GM12878 (cell line): ENCODE results near the gene METTL17. TPM values are rescaled to one million over a fixed set of nuclear protein-coding genes. Genes with fewer than 3 reads are reported as not detected.

Experiments
- ATAC-seq: fragments of 200-7000 bp; cut with Tn5 transposase; 3 replicates; pipeline ENCODE4 v1.9.1; 2020; ENCODE audit warnings: mild to moderate bottlenecking, moderate library complexity
- BruUV-seq: library from RNA; stranded (reverse); fragments of 400-500 nt; replicated peaks from 2 replicates; lab custom pipeline; 2021; lab: Mats Ljungman, UMichigan
- CTCF ChIA-PET: fragments of 300-600 bp; sonication (Branson Sonifier 250); formaldehyde crosslinking; extraction: SDS; loops from one replicate; lab custom pipeline; 2021; ENCODE audit warnings: inconsistent platforms; lab: Yijun Ruan, JAX
- POLR2A ChIA-PET: fragments of 350-600 bp; formaldehyde crosslinking; extraction: SDS; loops from one replicate; lab custom pipeline; 2021; ENCODE audit warnings: inconsistent platforms; lab: Charles Lee
- RAD21 ChIA-PET: fragments of 300-600 bp; sonication (Branson Sonifier 250); formaldehyde crosslinking; loops from one replicate; lab custom pipeline; 2023; ENCODE audit warnings: antibody characterized with exemption; ENCODE audit not compliant: unreplicated experiment; lab: Charles Lee
- SMC1A ChIA-PET: fragments of 300-600 bp; sonication (Branson Sonifier 250); formaldehyde crosslinking; loops from one replicate; lab custom pipeline; 2023; ENCODE audit not compliant: unreplicated experiment, uncharacterized antibody; lab: Charles Lee
- DNase-seq: peaks from one replicate; pipeline ENCODE4 v3.0.0-alpha.2; 2011; ENCODE audit warnings: low read depth, low spot score
- FAIRE-seq: peaks from 3 replicates; lab custom pipeline; 2011; peaks lifted over from hg19 to GRCh38; lab: Jason Lieb, UNC
- H2AFZ ChIP-seq: 2 replicates; pipeline ENCODE4 v1.6.0; 2011; ENCODE audit warnings: low read depth, low read length, control low read depth; ENCODE audit not compliant: control insufficient read depth
- H3K27ac ChIP-seq: 2 replicates; pipeline ENCODE4 v1.5.1; 2011; ENCODE audit warnings: control low read depth; ENCODE audit not compliant: control insufficient read depth, insufficient read depth
- H3K27me3 ChIP-seq, 2 experiments: replicated peaks in 1 of 2; 2 replicates each; pipeline versions ENCODE4 v1.6.0 to v1.6.1; 2011; ENCODE audit warnings: low read length in 1 of 2; ENCODE audit not compliant: control insufficient read depth in 2 of 2, insufficient read depth in 2 of 2
- H3K36me3 ChIP-seq, 2 experiments: 2 replicates each; pipeline ENCODE4 v1.5.1; 2011; ENCODE audit warnings: low read length in 1 of 2; ENCODE audit not compliant: control insufficient read depth in 2 of 2, insufficient read depth in 2 of 2
- H3K4me1 ChIP-seq: 2 replicates; pipeline ENCODE4 v1.6.1; 2011; ENCODE audit warnings: mild to moderate bottlenecking, low read length, moderate library complexity, mixed read lengths; ENCODE audit not compliant: control insufficient read depth, insufficient read depth
- H3K4me2 ChIP-seq: 2 replicates; pipeline ENCODE4 v1.6.0; 2011; ENCODE audit warnings: control low read depth; ENCODE audit not compliant: control insufficient read depth, insufficient read depth
- H3K4me3 ChIP-seq: fragments of 200-600 bp; sonication (generic); 2 replicates; pipeline ENCODE4 v1.5.1; 2016
- H3K79me2 ChIP-seq: 2 replicates; pipeline ENCODE4 v1.6.0; 2011; ENCODE audit warnings: low read length; ENCODE audit not compliant: control insufficient read depth, insufficient read depth
- H3K9ac ChIP-seq: 2 replicates; pipeline ENCODE4 v1.8.0; 2011; ENCODE audit warnings: low read length, control low read depth, mixed read lengths; ENCODE audit not compliant: control insufficient read depth, insufficient read depth
- H3K9me3 ChIP-seq: replicated peaks from 3 replicates; pipeline ENCODE4 v1.5.1; 2011; ENCODE audit warnings: mild to moderate bottlenecking, low read length; ENCODE audit not compliant: control insufficient read depth, insufficient read depth
- H4K20me1 ChIP-seq: 2 replicates; pipeline ENCODE4 v1.6.0; 2011; ENCODE audit not compliant: control insufficient read depth, insufficient read depth
- IRF4 ChIP-seq: IDR thresholded peaks from 2 replicates; pipeline ENCODE4 v1.6.1; 2011; ENCODE audit warnings: low read depth, low read length
- NFIC ChIP-seq: IDR thresholded peaks from 2 replicates; pipeline ENCODE4 v1.6.1; 2012; ENCODE audit warnings: low read depth, mild to moderate bottlenecking, inconsistent platforms, low read length, moderate library complexity
- PBX3 ChIP-seq: IDR thresholded peaks from 2 replicates; pipeline ENCODE4 v1.6.1; 2011; ENCODE audit warnings: mild to moderate bottlenecking, low read depth, low read length, moderate library complexity; ENCODE audit not compliant: insufficient replicate concordance
- WGBS: methylation state at CpG from one replicate; pipeline ENCODE4 v1.1.6; 2016; ENCODE audit warnings: low lambda C conversion rate; ENCODE audit not compliant: insufficient replicate concordance, insufficient coverage; ENCODE audit errors: missing lambda C conversion rate; 5-methylcytosine and 5-hydroxymethylcytosine counted together
- in situ Hi-C: fragments of 300-500 bp; cut with MboI; formaldehyde crosslinking; loops from 9 replicates; pipeline ENCODE4 v1.14.3; 2018; ENCODE audit warnings: mixed read lengths
- intact Hi-C: fragments of 100-400 bp; cut with micrococcal nuclease; formaldehyde crosslinking; loops from one replicate; pipeline ENCODE4 v1.14.2; 2022; ENCODE audit not compliant: unreplicated experiment
- polyA plus RNA-seq, 11 experiments: library from polyadenylated mRNA; depleted of rRNA in 4 of 11; unstranded in 6 of 11; stranded (reverse) in 5 of 11; fragments of >200 nt; fragmentation: Nextera tagmentation in 4 of 11; fragmentation: Illumina TruSeq in 1 of 11; extraction: Ambion mirVana in 4 of 11; extraction: Trizol in 1 of 11; gene quantifications; 1 replicate in 1 of 11; 2 replicates in 10 of 11; pipeline versions ENCODE4 v1.2.1 to v1.2.3, GENCODE V29; 2011 to 2016; ENCODE audit warnings: inconsistent platforms in 2 of 11, missing spikeins in 2 of 11, low read depth in 1 of 11
- total RNA-seq, 4 experiments: library from RNA; depleted of rRNA in 3 of 4; stranded (reverse); fragments of >200 nt in 3 of 4; fragmentation: Illumina TruSeq in 1 of 4; extraction: Trizol in 1 of 4; gene quantifications; 2 replicates each; pipeline versions ENCODE4 v1.2.1 to v1.2.3, GENCODE V29; 2013 to 2021
- TF ChIP-seq, protein P1 (sequence below): fragments of 450-650 bp; conservative IDR thresholded peaks from 2 replicates; pipeline ENCODE4 v1.6.1; 2017; ENCODE audit warnings: mild to moderate bottlenecking, moderate library complexity
- TF ChIP-seq, protein P2 (sequence below): fragments of 450-650 bp; IDR thresholded peaks from 2 replicates; pipeline ENCODE4 v1.6.1; 2018; ENCODE audit warnings: mild to moderate bottlenecking, low read depth, moderate library complexity; ENCODE audit not compliant: partially characterized antibody
- TF ChIP-seq, protein P3 (sequence below): fragments of 450-650 bp; formaldehyde crosslinking; IDR thresholded peaks from 2 replicates; pipeline ENCODE4 v1.4.0; 2022; ENCODE audit warnings: mild to moderate bottlenecking, moderate library complexity

The METTL17 gene
- total and polyA plus RNA-seq, 10 of the 15 experiments (the other 5 are each of a cell fraction or from before 2014, with no cell fraction given): 70.4 to 130 (median 97.5) TPM

GRCh38 chr14:21030531-21030930 is 40.8 kb downstream of the METTL17 start:
- peaks cover 2 to 12% of the 10 kb centered on the region in 2 experiments; a peak in 3 of 4 replicates for H3K27me3 ChIP-seq
- peaks cover 4% of the 10 kb centered on the region for H3K4me1 ChIP-seq
- TF ChIP-seq NFIC (no peak), IRF4 (no peak), PBX3 (no peak)
- TF ChIP-seq, protein P1, sequence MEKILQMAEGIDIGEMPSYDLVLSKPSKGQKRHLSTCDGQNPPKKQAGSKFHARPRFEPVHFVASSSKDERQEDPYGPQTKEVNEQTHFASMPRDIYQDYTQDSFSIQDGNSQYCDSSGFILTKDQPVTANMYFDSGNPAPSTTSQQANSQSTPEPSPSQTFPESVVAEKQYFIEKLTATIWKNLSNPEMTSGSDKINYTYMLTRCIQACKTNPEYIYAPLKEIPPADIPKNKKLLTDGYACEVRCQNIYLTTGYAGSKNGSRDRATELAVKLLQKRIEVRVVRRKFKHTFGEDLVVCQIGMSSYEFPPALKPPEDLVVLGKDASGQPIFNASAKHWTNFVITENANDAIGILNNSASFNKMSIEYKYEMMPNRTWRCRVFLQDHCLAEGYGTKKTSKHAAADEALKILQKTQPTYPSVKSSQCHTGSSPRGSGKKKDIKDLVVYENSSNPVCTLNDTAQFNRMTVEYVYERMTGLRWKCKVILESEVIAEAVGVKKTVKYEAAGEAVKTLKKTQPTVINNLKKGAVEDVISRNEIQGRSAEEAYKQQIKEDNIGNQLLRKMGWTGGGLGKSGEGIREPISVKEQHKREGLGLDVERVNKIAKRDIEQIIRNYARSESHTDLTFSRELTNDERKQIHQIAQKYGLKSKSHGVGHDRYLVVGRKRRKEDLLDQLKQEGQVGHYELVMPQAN: no peak
- TF ChIP-seq, protein P2, sequence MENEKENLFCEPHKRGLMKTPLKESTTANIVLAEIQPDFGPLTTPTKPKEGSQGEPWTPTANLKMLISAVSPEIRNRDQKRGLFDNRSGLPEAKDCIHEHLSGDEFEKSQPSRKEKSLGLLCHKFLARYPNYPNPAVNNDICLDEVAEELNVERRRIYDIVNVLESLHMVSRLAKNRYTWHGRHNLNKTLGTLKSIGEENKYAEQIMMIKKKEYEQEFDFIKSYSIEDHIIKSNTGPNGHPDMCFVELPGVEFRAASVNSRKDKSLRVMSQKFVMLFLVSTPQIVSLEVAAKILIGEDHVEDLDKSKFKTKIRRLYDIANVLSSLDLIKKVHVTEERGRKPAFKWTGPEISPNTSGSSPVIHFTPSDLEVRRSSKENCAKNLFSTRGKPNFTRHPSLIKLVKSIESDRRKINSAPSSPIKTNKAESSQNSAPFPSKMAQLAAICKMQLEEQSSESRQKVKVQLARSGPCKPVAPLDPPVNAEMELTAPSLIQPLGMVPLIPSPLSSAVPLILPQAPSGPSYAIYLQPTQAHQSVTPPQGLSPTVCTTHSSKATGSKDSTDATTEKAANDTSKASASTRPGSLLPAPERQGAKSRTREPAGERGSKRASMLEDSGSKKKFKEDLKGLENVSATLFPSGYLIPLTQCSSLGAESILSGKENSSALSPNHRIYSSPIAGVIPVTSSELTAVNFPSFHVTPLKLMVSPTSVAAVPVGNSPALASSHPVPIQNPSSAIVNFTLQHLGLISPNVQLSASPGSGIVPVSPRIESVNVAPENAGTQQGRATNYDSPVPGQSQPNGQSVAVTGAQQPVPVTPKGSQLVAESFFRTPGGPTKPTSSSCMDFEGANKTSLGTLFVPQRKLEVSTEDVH: no peak
- TF ChIP-seq, protein P3, sequence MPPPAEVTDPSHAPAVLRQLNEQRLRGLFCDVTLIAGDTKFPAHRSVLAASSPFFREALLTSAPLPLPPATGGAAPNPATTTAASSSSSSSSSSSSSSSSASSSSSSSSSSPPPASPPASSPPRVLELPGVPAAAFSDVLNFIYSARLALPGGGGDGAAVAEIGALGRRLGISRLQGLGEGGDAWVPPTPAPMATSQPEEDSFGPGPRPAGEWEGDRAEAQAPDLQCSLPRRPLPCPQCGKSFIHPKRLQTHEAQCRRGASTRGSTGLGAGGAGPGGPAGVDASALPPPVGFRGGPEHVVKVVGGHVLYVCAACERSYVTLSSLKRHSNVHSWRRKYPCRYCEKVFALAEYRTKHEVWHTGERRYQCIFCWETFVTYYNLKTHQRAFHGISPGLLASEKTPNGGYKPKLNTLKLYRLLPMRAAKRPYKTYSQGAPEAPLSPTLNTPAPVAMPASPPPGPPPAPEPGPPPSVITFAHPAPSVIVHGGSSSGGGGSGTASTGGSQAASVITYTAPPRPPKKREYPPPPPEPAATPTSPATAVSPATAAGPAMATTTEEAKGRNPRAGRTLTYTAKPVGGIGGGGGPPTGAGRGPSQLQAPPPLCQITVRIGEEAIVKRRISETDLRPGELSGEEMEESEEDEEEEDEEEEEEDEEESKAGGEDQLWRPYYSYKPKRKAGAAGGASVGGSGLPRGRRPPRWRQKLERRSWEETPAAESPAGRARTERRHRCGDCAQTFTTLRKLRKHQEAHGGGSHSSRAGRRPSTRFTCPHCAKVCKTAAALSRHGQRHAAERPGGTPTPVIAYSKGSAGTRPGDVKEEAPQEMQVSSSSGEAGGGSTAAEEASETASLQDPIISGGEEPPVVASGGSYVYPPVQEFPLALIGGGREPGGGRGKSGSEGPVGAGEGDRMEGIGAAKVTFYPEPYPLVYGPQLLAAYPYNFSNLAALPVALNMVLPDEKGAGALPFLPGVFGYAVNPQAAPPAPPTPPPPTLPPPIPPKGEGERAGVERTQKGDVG (CRISPR knock-in tag): no peak
- TF ChIP-seq, all 136 proteins: peak for 0
- no peak overlapping the region for H2AFZ ChIP-seq
- no peak overlapping the region for H3K4me3 ChIP-seq
- H3K9ac ChIP-seq: no peak overlapping the region
- RAD21 ChIA-PET: no interaction called here
- intact Hi-C loops (no loop called here), in situ Hi-C loops (no loop called here)
- no peaks in the 10 kb centered on the region for H3K79me2 ChIP-seq
- 33% methylated on average over 12 of the region's 12 CpGs for WGBS
- BruUV-seq: no TSS peak
- no peak for ATAC-seq
- CTCF ChIA-PET: no interaction called here
- no peaks in the 10 kb centered on the region for H3K9me3 ChIP-seq
- FAIRE-seq: no peak
- H3K4me2 ChIP-seq: no peak overlapping the region
- H3K27ac ChIP-seq: no peak overlapping the region
- no peaks in the 10 kb centered on the region for H3K36me3 ChIP-seq
- SMC1A ChIA-PET: no interaction called here
- no peaks in the 10 kb centered on the region for H4K20me1 ChIP-seq
- DNase-seq: no peak
- POLR2A ChIA-PET: no interaction called here
